ENCODE measurements around the gene DNASE2. TPM values are rescaled to one million over a fixed set of nuclear protein-coding genes. Genes with fewer than 3 reads are reported as not detected.
A peak's percentile ranks its signal among the peaks of the same experiment; 100 is the strongest.

DNASE2 gene
- total and polyA plus RNA-seq, 11 donors, result 11.7 to 41.1 (median 23.3) TPM

GRCh38 chr19:12886651-12886968 is 5.4 kb upstream of the DNASE2 start:
- TF ChIP-seq CTCF (IDR thresholded peaks at IDR 0.05), result no peak
- no peak for TF ChIP-seq POLR2A (IDR thresholded peaks at IDR 0.05)
- intact Hi-C loops (cut with DNase I), result loop anchor here in 8 of 10 donors (2.0 to 10.0 kb wide), 6 partner anchors 24 to 208 kb away; partner anchors contain the start of genes DAND5 (in 4 of the 8), CALR (in 1 of the 8) and FARSA (in 1 of the 8)

GRCh38 chr19:12885749-12886650 is 4.8 kb upstream of the DNASE2 start:
- TF ChIP-seq POLR2A (IDR thresholded peaks at IDR 0.05), result no peak
- TF ChIP-seq CTCF (IDR thresholded peaks at IDR 0.05), result peak in 1 of 12 donors; percentile 3
- 4 to 11% (median 5%) methylated on average over 20 to 53 of the region's 53 CpGs for WGBS, 4 donors
- Histone ChIP-seq H3K4me3 (peak overlapping the region; percentile 1 to 61 (median 38)), H3K36me3 (no peaks in the 10 kb centered on the region), H3K27ac (peak overlapping the region in 1 of 12 donors; percentile 21), H3K4me1 (peaks cover 0 to 48% (median 16%) of the 10 kb centered on the region in 12 donors), H3K27me3 (peaks cover 11 to 43% (median 23%) of the 10 kb centered on the region in 9 donors), H3K9me3 (peaks cover 0 to 9% (median 0%) of the 10 kb centered on the region in 12 donors)
- ATAC-seq (no peak), DNase-seq (no peak)
- intact Hi-C loops (cut with DNase I), result loop anchor here in 8 of 10 donors (2.0 to 10.0 kb wide), 6 partner anchors 25 to 209 kb away; partner anchors contain the start of genes DAND5 (in 4 of the 8), CALR (in 1 of the 8) and FARSA (in 1 of the 8)

More at GRCh38 chr19:12886651-12886968, 5.4 kb upstream of the DNASE2 start:
- no peak for DNase-seq
- WGBS, 4 donors, result 66 to 78% (median 70%) methylated on average over 5 of the region's 5 CpGs
- H3K4me1 ChIP-seq, result peaks cover 0 to 50% (median 18%) of the 10 kb centered on the region in 12 donors
- H3K9me3 ChIP-seq, result peaks cover 0 to 9% (median 0%) of the 10 kb centered on the region in 12 donors
- no peaks in the 10 kb centered on the region for H3K36me3 ChIP-seq
- peaks cover 11 to 43% (median 23%) of the 10 kb centered on the region in 9 donors for H3K27me3 ChIP-seq
- no peak overlapping the region for H3K4me3 ChIP-seq
- no peak for ATAC-seq
- H3K27ac ChIP-seq, result no peak overlapping the region

- Histone ChIP-seq H3K4me3 (peak overlapping the region; percentile 1 to 61 (median 38)), H3K27ac (peak overlapping the region in 1 of 12 donors; percentile 37), H3K36me3 (no peaks in the 10 kb centered on the region), H3K27me3 (peaks cover 11 to 43% (median 23%) of the 10 kb centered on the region in 9 donors), H3K4me1 (peaks cover 0 to 54% (median 19%) of the 10 kb centered on the region in 12 donors), H3K9me3 (peaks cover 0 to 9% (median 0%) of the 10 kb centered on the region in 12 donors)
- TF ChIP-seq CTCF (IDR thresholded peaks at IDR 0.05) (peak; percentile 42 to 80 (median 60)), POLR2A (IDR thresholded peaks at IDR 0.05) (no peak)
- intact Hi-C loops (cut with DNase I), result loop anchor here in 6 of 10 donors (5.0 to 10.0 kb wide), 4 partner anchors 50 to 210 kb away; partner anchors contain the start of genes DAND5 (in 4 of the 6), CALR (in 1 of the 6) and FARSA (in 1 of the 6)
- 3 to 15% (median 5%) methylated on average over 29 to 73 of the region's 73 CpGs for WGBS, 4 donors
- ATAC-seq, result peak in 3 of 4 donors; percentile 25 to 40 (median 36)
- DNase-seq, result peak; percentile 56 to 84 (median 72)
These were observed 3.9 kb upstream of the DNASE2 start for GRCh38 chr19:12884926-12885748.

Measured in heart left ventricle (tissue), 16 donors.